Activated CD4-positive, CD25-positive, alpha-beta regulatory T cell (primary cell): ENCODE data around the gene IGF1R.
A peak's percentile ranks its signal among the peaks of the same experiment; 100 is the strongest.

Source experiments
- DNase-seq, 4 experiments: peaks; one replicate each; lab custom pipeline; 2025; lab: John Stamatoyannopoulos, UW

IGF1R gene

GRCh38 chr15:98648654-98649471 is 524 bp downstream of the IGF1R start:
- peak in 2 of 4 experiments; percentile 42 to 45 for DNase-seq

DNA sequence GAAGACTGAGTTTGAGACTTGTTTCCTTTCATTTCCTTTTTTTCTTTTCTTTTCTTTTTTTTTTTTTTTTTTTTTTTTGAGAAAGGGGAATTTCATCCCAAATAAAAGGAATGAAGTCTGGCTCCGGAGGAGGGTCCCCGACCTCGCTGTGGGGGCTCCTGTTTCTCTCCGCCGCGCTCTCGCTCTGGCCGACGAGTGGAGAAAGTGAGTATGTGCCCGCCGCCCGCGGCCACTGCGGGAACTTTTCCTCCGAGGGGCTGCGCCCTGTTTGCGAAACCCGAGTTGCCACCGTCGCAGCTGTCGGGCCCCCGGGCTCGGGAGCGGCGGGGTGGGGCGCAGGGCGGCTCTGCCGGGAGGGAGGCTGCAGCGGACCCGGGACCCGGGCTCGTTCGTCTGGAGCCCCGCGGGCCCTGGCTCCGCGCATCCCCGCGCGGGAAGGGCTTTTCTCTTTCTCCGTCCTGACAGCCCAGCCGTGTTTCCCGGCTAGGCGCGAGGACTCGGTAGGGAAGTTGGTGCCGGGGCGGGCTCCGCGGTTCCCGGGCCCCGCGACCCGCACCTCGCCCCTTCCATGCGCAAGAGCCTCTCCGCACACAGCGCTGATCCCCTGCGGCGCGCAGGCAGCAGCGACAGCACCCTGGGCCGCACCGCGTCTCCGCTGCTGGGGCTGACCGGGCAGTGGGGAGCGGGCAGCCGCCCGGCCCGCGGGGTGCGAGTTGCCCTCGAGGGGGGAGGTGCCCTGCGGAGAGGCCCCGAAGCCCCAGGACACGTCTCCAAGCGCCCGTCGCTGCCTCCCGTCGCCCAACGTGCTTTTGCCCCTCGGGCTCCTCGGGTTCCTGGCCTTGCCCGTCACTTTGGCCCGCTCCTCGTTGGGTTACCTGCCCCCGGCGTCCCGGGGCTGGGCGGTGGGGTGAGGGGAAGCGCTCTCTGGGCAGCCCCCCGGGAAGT is 1.4 kb downstream of the IGF1R start:
- peak in 2 of 4 experiments; percentile 9 to 16 for DNase-seq

GRCh38 chr15:98650417-98651035 is 2.2 kb downstream of the IGF1R start:
- DNase-seq, result peak in 1 of 4 experiments; percentile 18

- no peak for DNase-seq
Measured at GRCh38 chr15:98651036-98651481, 2.7 kb downstream of the IGF1R start.

- no peak for DNase-seq
Measured at GRCh38 chr15:98651581-98652220, 3.4 kb downstream of the IGF1R start.

GRCh38 chr15:98653686-98654085 is 5.3 kb downstream of the IGF1R start:
- DNase-seq, result no peak

DNA sequence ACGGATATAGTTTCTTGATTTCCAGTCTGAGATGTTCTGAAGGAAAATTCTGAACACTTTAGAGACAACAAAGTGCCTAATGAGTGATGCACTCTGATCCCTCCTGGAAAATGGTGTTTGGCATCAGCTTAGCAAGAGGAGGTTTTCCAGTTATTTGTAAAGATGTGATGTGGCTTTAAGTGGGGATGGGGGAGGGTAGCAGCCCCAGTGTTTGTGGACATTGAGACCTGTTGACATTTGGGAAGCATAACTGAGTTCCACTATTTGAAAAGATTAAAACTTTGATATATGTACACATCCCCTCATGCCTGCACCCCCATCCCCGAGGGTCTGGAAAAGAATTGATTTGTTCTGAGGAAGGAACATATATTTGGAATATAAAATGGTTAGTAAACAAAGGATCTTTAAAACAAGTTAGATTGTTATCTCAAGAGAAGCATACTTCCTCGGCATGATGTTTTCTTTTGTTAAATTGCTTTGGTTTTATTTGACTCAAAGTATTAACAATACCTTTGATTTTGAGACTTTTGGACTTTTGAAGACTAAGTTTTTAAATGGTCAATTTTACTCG is 6.5 kb downstream of the IGF1R start:
- DNase-seq, result no peak

DNA sequence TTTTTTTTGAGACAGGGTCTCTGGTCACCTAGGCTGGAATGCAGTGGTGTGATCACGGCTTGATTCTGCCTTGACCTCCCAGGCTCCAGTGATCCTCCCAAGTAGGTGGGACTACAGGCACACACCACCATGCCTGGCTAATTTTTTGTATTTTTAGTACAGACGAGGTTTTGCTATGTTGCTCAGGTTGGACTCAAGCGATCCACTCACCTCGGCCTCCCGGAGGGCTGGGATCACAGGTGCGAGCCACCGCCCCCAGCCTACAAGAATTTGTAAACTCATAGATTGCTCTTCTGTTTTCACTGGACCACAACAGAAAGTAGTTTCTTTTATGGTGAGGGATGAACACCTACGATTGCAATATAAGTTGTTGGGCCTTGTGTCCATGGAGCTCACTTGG is 7.4 kb downstream of the IGF1R start:
- no peak for DNase-seq

DNA sequence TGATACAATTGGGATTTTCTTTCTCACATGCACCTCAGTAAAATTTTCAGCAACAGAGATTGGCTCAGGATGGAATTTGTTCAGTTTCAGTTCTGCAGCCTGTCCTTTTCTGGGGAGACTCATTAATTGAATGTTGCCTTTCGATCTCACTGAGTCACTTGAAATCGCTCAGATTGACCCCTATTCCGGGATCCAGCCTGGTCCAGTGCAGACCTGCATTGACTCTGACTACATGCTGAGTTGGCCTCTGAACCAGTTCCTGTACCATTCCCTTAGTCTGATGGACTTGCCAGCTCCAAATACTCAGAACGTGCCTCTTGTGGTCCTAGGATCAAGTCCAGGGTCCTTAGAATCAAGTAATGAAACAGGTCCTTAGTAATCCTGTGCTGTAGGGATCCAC is 9.4 kb downstream of the IGF1R start:
- DNase-seq, result no peak

GRCh38 chr15:98658831-98659699 is 10.7 kb downstream of the IGF1R start:
- no peak for DNase-seq

- no peak for DNase-seq
Measured at GRCh38 chr15:98660055-98660454, 11.7 kb downstream of the IGF1R start.

- DNase-seq, result no peak
Measured at GRCh38 chr15:98663045-98663444, 14.7 kb downstream of the IGF1R start.

DNA sequence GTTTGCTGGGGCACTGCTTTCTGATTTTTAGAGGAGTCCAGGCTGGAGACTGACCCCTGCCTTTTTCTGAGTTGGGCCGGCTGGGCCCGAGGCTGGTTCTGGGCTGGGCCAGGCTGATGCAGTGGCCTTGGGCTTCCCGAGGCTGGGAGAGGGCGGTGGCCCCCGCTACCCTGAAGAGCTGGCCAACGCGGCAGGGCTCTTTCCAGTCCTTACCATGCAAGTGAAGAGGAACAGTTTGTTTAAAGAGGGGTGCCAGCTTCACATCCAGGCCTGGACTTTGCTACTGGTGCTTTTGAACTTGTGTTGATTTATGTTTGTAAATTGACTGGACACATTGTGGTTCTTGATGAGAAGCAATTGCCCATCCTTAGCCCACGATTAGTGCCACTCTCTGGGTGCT is 15.3 kb downstream of the IGF1R start:
- no peak for DNase-seq

- DNase-seq, result no peak
Measured at GRCh38 chr15:98666441-98666840, 18.1 kb downstream of the IGF1R start.

- no peak for DNase-seq
Measured at GRCh38 chr15:98666841-98667240, 18.5 kb downstream of the IGF1R start.

- DNase-seq, result no peak
Measured at GRCh38 chr15:98667521-98668179, 19.3 kb downstream of the IGF1R start.

DNA sequence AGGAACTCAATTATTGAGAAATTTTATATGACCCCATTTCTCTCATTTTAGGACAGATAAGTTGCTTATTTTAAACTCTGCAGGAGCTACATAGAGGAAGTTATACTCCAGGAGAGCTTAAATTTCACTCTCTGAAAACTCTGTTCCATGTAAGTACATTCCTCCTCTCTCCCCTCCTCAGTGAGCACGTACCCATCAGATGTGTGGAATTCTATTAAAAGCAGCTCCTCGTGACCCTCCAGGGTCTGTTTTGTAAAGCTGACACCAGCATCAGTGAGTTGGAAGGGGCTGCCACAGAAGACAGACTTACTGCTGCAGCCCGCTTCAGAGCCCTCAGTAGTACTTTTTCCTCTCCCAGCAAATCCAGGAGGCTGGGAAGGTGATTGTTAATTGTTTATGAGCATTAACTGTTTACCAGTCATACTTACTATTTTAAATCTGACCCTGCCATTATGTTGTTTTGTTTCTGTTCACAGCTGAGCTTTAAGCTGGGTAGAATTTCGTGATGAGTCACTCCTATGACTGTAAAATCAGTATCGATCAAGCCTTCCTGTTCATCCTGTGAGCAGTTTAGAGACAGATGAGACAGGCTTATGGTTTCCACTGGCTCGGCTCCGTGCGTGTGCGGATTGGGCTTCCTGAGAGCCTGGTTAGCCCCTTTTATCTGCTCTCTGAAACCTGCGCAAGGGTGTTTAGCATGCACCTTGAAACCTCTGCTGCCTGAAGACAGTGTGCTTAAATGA is 20.4 kb downstream of the IGF1R start:
- no peak for DNase-seq

DNA sequence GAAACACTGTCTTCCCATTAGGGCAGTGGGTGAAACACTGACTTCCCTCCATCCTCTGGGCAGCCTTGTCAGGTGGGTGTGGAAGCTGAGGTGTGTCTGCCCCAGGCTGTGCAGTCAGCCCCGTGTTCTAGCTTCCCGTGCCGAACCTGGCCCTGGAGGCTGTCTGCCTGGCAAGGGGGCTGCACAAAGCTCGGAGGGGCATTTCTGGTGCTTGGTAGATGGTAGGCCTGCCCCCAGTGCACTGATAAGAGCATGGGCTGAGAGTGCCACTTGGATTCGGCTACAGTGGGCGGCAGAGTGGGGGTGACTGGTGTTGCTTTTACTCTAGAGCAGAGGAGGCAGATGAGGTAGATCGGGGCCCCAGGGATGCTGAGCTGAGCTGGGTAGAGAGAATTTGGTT is 21.3 kb downstream of the IGF1R start:
- no peak for DNase-seq
